ENCODE data around the gene BECN2. TPM values are rescaled to one million over a fixed set of nuclear protein-coding genes. Genes with fewer than 3 reads are reported as not detected.
A peak's percentile ranks its signal among the peaks of the same experiment; 100 is the strongest.
"Not testable (repeated sequence)": the region's sequence is repeated elsewhere in the genome, so short reads cannot be mapped to it uniquely, and the experiment has no call there.

Gene BECN2
- total RNA-seq, 2 donors from 2014 or later, result not detected

DNA sequence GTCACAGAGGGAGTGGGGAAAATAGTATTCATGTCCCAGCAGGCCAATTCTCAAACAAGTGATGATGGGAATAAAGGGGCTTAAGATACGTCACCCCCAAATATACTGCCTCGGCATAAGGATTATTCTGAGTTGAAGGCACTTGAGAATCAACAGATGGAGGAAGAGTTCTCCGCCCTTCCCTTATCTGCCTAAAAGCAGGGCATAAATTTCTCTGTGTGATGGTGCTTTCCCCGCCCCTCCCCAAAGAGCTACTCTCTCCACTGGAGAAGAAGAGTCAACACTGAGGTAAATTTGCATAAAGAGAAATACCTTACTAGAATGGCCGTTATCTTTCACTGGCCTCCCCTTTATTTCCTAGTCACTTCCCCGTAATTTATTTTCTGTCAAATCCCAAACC lies 18.7 kb downstream of the BECN2 start:
- DNase-seq (ENCODE audit: low spot score), result no peak
- Histone ChIP-seq H3K27ac (no peak overlapping the region), H3K4me3 (no peak overlapping the region), H3K4me1 (ENCODE audit: control insufficient read depth in 1 of 2, low read depth in 2 of 2) (no peaks in the 10 kb centered on the region), H3K27me3 (replicated peaks; ENCODE audit: insufficient read depth) (no peaks in the 10 kb centered on the region), H3K36me3 (no peaks in the 10 kb centered on the region), H3K9me3 (no peaks in the 10 kb centered on the region)
- no peak for ATAC-seq (ENCODE audit: insufficient number of reproducible peaks, low FRiP score, low read depth)
- TF ChIP-seq, protein P1, sequence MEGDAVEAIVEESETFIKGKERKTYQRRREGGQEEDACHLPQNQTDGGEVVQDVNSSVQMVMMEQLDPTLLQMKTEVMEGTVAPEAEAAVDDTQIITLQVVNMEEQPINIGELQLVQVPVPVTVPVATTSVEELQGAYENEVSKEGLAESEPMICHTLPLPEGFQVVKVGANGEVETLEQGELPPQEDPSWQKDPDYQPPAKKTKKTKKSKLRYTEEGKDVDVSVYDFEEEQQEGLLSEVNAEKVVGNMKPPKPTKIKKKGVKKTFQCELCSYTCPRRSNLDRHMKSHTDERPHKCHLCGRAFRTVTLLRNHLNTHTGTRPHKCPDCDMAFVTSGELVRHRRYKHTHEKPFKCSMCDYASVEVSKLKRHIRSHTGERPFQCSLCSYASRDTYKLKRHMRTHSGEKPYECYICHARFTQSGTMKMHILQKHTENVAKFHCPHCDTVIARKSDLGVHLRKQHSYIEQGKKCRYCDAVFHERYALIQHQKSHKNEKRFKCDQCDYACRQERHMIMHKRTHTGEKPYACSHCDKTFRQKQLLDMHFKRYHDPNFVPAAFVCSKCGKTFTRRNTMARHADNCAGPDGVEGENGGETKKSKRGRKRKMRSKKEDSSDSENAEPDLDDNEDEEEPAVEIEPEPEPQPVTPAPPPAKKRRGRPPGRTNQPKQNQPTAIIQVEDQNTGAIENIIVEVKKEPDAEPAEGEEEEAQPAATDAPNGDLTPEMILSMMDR (IDR thresholded peaks at IDR 0.05), result no peak

DNA sequence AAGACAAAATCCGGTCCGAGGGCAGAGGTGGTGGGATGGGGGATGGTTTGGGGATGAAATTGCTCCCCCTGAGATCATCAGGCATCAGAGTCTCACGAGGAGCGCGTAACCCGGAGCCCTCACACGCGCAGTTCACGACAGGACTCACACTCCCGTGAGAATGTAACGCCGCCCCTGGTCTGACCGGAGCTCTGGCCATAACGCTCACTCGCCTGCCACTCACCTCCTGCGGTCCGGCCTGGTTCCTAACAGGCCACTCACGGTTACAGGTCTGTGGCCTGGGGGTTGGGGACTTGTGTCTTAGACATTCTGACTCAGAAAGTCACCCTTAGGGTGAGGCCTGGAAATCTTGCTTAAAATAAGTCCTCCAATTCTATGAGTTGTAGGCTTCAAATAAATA lies 21.5 kb downstream of the BECN2 start:
- ATAC-seq (ENCODE audit: insufficient number of reproducible peaks, low FRiP score, low read depth) (no peak), DNase-seq (ENCODE audit: low spot score) (no peak)
- Histone ChIP-seq H3K27me3 (replicated peaks; ENCODE audit: insufficient read depth) (no peaks in the 10 kb centered on the region), H3K36me3 (no peaks in the 10 kb centered on the region), H3K4me1 (ENCODE audit: control insufficient read depth in 1 of 2, low read depth in 2 of 2) (no peaks in the 10 kb centered on the region), H3K4me3 (no peak overlapping the region), H3K9me3 (no peaks in the 10 kb centered on the region), H3K27ac (no peak overlapping the region)
- TF ChIP-seq, protein P1 (IDR thresholded peaks at IDR 0.05), result no peak

DNA sequence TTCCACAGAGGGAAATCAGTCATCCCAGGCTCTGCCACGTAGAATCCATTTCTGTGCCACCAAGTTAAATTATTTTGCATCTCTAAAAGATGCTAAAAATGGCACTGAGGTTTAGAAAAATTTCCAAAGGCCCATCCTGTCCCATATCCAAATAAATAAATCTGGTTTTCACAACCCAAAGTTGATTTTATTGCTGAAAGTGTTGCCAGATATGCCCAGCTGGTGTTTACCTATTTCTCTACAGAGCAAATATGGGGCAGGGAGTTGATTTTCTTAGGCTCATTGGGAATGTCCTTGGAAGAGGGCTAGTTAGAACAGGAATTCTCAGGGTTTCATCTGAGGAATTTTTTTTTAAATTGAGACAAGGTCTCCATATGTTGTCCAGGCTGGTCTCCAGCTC lies 22.4 kb downstream of the BECN2 start:
- H3K27ac ChIP-seq, result no peak overlapping the region
- H3K9me3 ChIP-seq, result no peaks in the 10 kb centered on the region
- no peaks in the 10 kb centered on the region for H3K36me3 ChIP-seq
- TF ChIP-seq, protein P1 (IDR thresholded peaks at IDR 0.05), result no peak
- H3K27me3 ChIP-seq (replicated peaks; ENCODE audit: insufficient read depth), result no peaks in the 10 kb centered on the region
- no peaks in the 10 kb centered on the region for H3K4me1 ChIP-seq (ENCODE audit: control insufficient read depth in 1 of 2, low read depth in 2 of 2)
- H3K4me3 ChIP-seq, result no peak overlapping the region
- ATAC-seq (ENCODE audit: insufficient number of reproducible peaks, low FRiP score, low read depth) (no peak), DNase-seq (ENCODE audit: low spot score) (no peak)

DNA sequence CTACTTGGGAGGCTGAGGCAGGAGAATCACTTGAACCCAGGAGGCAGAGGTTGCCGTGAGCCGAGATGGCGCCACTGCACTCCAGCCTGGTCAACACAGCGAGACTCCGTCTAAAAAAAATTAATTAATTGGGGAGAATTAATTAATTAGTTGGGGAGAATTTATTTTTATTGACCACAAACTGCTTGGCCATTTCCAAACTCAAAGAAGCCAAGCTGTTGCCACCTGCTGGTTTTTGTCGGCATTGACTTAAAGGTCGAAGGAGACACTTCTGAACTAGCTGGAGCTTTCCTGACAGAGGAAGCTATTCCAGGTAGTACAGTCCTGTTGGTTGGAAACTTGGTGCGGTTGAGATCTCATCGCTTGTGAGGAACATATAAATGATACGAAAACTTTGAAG lies 28.2 kb downstream of the BECN2 start:
- no peaks in the 10 kb centered on the region for H3K36me3 ChIP-seq
- TF ChIP-seq, protein P1 (IDR thresholded peaks at IDR 0.05), result no peak
- H3K27me3 ChIP-seq (replicated peaks; ENCODE audit: insufficient read depth), result no peaks in the 10 kb centered on the region
- H3K27ac ChIP-seq, result no peak overlapping the region
- no peak for ATAC-seq (ENCODE audit: insufficient number of reproducible peaks, low FRiP score, low read depth)
- H3K4me1 ChIP-seq (ENCODE audit: control insufficient read depth in 1 of 2, low read depth in 2 of 2), result no peaks in the 10 kb centered on the region
- no peak for DNase-seq (ENCODE audit: low spot score)
- H3K9me3 ChIP-seq, result no peaks in the 10 kb centered on the region
- no peak overlapping the region for H3K4me3 ChIP-seq

DNA sequence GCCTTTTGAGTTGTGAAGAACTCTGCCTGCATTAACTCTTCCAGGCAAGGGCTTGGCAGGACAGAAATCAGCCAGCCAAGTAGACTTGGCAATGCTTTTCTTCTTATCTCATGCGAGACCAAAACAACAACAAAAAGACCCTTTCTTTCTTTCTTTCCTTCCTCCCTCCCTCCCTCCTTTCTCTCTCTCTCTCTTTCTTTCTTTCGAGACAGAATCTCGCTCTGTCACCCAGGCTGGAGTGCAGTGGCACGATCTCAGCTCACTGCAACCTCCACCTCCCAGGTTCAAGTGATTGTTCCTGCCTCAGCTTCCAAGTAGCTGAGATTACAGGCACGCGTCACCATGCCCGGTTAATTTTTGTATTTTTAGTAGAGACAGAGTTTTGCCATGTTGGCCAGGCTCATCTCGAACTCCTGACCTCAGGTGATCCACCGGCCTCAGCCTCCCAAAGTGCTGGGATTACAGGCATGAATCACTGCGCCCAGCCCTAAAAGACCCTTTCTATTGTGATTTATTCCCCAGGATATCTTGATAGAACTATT lies 30.9 kb downstream of the BECN2 start:
- H3K36me3 ChIP-seq; H3K27ac ChIP-seq; H3K4me3 ChIP-seq; H3K9me3 ChIP-seq; H3K27me3 ChIP-seq (replicated peaks; ENCODE audit: insufficient read depth); H3K4me1 ChIP-seq (ENCODE audit: control insufficient read depth in 1 of 2, low read depth in 2 of 2); DNase-seq (ENCODE audit: low spot score); ATAC-seq (ENCODE audit: insufficient number of reproducible peaks, low FRiP score, low read depth): not testable (repeated sequence)

DNA sequence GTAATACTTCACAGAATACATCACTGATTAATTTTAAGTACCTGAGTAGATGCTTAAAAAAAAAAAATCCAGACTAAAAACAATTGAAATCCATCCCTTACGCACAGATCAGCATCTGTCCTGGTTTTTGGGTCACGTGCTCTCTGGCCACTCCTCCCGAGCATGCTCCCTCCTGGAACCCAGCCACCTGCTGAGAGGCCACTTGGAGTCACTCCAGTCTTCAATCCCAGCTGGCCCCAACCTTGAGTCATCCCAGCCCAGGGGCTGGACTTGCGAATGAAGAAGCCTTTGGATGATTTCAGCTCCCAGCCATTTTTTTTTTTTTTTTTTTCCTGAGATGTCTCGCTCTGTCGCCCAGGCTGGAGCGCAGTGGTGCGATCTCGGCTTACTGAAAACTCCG lies 32.5 kb downstream of the BECN2 start:
- no peak overlapping the region for H3K27ac ChIP-seq

More for the DNA sequence above, 32.5 kb downstream of the BECN2 start:
- DNase-seq (ENCODE audit: low spot score) (peak; percentile 8), ATAC-seq (ENCODE audit: insufficient number of reproducible peaks, low FRiP score, low read depth) (no peak)
- H3K9me3 ChIP-seq, result no peaks in the 10 kb centered on the region
- H3K4me1 ChIP-seq (ENCODE audit: control insufficient read depth in 1 of 2, low read depth in 2 of 2), result no peaks in the 10 kb centered on the region
- H3K4me3 ChIP-seq, result no peak overlapping the region
- TF ChIP-seq, protein P1 (IDR thresholded peaks at IDR 0.05), result no peak
- no peaks in the 10 kb centered on the region for H3K27me3 ChIP-seq (replicated peaks; ENCODE audit: insufficient read depth)
- no peaks in the 10 kb centered on the region for H3K36me3 ChIP-seq

Measured in thoracic aorta (tissue), 2 donors.